HG02870 (cell line): Measurements from ENCODE around the gene IPO9.
"Not testable (repeated sequence)": the region's sequence is repeated elsewhere in the genome, so short reads cannot be mapped to it uniquely, and the experiment has no call there.

Experiments used
- ATAC-seq: cut with Tn5 transposase; IDR thresholded peaks from one replicate; pipeline ENCODE4 v1.9.1; 2021; ENCODE audit warnings: mild to moderate bottlenecking, moderate library complexity; ENCODE audit not compliant: unreplicated experiment

Gene IPO9

DNA sequence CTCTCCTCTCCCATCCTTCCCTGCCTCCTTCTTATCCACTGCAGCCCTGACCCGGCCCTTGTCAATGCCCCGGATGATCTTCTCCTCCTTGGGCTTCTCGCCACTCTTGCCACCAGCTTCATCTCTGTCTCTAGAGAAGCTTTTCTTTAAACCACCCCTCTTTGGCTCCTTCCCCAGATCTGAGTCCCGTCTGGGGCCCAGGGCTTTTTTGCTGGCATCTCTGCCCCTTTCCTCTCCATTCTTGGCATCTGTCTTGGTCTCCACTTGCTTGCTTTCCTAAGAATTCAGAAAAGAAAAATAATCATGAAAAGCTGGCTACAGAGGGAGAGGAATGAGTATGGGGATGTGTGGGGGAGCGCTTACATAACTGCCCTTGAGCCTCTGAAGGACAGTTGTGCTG, 71.5 kb downstream of the IPO9 start:
- no peak for ATAC-seq

DNA sequence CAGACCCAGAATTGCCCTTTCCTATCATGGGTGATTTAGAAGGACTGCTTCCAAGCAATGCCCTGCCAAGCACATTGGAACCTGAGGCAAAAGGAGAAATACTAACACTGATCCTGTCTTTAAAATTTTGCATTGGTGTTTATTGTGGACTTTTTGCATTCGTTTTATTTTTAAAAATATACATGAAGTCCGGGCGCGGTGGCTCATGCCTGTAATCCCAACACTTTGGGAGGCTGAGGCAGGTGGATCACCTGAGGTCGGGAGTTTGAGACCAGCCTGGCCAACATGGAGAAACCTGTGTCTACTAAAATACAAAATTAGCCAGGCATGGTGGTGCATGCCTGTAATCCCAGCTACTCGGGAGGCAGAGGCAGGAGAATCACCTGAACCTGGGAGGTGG, 72.1 kb downstream of the IPO9 start:
- ATAC-seq: not testable (repeated sequence)

DNA sequence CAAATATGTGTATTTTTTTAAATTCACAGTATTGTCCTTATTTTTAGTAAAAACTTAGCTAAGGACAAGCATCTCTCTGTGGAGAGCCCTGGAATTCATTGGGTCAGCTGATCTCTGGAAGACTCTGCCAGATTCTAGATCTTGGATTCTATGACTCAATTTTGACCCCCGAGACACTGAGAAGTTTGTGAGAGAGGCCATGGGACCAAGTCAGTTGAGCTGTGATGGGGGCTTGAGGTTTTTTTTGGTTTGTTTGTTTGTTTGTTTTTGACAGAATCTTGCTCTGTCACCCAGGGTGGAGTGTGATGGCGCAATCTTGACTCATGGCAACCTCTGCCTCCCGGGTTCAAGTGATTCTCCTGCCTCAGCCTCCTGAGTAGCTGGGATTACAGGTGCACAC, 73.2 kb downstream of the IPO9 start:
- ATAC-seq: no peak

DNA sequence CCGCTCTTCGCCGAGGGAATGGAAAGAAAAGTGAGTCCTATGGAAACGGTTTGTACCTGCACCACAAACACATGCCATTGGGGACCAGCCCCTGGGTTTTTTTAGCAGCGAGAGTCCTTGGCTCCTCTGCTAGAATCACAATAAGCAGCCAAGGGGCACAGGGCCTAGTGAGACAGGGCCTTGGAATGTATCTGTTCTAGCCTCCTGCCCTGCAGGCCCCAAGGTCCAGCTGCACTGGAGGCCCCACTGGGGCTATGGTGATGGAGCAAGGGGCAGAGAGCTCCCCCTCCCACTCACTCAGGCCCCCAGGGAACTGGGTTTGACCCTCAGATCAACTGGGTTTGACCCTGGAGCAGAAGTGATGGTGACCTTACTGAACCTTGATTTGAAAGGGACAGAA, 74.2 kb downstream of the IPO9 start:
- no peak for ATAC-seq

DNA sequence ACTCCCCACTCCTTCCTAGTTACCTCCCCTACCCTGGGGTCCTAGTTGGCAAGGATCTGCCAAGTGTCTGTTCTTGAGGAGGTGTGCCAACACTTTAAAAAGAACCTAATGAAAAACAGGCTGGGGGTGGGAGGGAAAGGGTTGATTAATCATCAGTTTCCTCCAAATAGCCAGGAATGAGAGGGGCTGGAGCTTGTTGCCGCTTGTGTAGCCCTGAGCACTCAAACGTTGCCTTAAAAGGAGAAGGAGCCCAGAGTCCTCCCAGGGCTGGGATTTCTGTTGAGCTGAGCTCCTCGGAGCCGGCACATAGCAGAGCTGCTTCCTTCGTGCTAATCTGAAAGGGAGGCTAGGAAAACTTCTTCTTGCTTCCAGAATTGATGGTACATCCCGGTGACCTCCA, 75.6 kb downstream of the IPO9 start:
- no peak for ATAC-seq

DNA sequence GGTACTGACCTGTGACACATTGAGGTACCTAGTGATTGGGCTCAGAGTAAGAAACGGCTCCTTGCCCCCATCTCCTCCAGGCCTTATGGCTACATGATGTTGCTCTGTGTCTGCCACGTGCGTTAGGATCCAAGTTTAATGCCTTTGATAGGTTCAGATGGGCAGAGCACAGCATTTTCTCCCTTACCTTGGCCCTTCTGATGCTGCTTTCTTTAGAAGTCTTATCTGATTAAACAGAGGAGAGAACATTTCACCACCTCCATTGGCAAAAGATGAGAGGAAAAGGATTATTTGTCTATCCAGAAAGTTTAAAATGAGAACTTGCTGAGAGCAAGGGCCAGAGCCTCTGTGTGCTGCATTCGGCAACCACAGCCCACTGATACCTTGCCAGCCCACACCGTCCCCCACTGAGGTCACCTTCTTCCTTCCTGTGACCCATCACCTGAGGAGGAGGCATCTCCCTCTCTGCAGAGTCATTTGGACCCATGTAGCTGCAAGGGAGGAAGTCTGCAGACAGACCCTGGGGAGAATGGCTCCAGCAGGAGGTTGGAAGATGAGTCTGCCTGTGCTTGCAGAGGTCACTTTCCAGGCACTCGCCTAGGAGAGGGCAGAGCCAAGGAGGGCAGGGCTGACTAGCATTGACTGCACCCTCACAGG, 76.4 kb downstream of the IPO9 start:
- no peak for ATAC-seq

DNA sequence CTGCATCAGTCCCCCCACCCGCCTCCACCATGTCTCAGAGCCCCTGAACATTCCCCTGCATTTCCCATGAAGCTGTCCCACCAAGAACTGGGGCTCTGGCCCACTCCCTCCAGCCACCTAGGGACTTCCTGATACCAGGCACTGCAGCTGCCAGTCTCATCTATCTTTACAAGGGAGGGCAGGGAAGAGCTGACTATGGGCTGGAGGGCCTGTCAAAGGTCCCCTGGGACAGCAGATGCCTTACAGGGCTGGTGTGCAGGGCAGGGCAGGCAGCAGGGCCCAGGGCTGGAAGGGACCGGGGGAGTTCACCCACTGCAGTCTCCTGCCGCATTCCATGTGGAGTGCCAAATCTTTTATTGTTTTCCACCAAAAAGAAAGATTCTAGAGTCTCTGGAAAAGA, 77.4 kb downstream of the IPO9 start:
- no peak for ATAC-seq

DNA sequence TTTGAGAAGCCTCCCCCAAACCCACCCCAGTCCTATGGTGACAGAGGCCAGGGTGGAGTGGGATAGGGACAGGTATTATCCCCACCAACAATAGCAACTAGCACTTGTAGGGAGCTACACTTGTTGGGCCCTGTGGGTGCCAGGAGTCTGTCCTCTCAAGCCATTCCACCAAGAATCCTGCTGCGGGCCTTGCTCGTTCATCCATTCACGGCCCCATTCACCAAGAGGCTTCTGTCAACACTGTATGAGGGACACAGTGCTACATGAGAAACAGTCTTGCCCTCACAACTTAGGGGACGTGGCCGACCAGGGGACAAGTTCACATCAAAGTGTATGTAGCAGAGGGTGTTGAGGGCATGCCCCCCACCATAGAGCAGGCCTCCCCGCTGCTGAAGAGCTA, 78.7 kb downstream of the IPO9 start:
- no peak for ATAC-seq

DNA sequence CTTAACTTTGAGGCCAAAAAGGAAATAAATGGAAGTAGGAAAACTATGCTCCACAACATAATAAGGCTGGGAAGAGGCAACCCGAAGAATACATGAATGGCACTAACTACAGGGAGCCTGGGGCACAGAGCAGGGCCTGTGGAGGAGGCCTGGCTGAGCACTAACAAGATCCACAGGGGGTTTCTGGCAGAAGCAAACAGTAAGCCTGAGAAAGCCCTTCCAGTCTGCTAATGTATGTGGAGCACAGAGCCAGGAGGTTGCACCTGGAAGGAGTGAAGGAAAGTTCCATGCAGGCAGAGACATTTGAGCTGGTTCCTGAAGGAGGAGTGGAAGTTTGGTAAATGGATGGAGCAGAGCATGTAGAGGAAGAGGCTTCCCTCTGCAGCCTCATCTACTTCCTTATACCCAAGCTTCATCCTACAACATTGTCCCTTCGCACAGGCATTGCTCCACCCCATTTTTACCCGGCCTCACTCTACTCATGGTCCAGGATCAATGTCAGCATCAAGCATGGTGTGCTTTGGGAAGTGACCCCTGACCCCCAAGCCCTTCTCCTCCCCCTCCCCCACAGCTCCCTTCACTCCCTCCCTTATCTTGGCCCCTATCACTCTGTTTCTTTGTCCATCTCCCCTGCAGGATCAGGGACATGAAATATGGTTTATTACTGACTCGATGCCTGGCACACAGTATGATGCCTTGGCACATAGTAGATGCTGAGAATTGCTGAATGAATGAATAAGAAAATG, 83.0 kb downstream of the IPO9 start:
- no peak for ATAC-seq

DNA sequence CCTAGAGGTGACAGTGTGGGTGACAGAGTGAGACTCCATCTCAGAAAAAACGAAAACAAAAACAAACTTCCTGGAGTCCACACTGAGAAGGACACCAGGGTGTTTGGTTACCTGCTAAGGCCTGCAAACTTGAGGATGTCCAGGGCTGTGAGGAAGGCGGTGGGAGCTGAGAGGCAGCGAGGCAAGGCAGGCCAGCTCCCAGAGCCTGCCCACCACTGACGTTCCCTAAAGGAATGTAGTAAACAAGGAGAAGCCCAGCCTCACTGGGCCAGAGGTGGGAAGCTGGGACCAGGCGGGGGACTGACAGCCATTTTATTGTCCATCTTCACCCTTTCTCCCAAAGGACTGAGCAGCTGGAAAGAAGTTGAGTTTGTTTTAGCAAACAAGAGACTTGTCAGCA, 83.9 kb downstream of the IPO9 start:
- ATAC-seq: no peak

DNA sequence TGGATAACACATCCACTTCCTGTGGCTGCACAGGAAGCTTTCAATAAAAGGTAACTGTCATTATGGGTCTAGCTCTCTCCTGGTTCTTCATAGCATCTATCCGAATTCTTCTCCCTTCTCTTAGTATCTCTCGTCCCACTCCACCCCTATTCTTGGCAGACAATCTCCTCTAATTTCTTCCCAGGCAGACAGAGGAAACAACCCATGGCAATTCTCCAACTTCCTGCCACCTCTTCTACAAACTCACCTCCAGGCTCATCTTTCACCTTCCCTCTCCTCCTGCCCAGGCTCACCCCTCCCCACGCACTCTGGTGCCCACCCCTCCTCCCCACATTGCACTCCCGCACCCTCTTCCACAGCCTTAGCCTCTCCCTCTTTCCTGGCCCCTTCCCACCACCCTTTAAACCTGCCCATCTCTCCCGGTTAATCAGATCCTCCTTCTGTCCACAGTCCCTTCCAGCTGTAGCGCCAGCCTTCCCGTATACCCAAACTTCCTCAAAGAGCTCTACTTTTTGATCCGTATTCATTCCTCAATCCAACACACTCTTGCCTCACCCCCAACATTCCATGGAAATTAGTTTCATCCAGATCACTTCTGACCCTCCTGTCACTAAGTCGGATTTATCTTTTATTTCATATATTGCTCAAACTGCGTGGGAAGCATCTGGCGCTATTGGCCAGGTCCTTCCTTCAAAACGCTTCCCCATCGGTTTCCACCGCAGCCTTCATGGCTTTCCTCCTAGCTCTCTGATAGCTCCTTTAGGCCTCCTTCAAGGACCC, 85.7 kb downstream of the IPO9 start:
- no peak for ATAC-seq

DNA sequence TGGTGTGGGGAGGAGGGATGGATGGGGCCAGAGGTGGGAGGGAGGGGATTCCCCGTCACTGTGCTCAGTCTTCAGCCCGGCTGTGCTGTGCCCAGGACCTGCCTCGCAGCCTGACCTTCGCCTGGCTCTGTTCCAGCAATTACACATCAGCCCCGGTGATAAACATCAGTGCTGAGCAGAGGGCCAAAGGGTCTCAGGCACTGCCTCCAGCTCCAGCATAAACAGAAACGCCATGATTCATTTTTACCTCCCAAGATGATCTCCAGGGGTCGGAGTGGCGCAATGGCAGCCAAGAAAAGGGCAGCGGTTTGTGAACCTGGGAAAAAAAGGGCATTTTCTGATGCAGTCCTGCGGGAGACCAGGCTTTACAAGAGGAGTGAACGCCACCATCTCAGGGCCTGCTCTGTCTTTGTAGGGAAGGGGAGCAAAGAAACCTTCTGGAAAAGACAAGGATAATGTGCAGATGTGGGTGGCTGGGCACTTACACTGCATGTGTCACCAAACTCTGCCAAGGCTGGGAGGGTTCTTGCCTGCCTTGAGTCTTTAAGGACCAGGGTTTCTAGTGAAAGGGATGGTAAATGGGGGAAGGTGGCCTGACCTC, 87.8 kb downstream of the IPO9 start:
- no peak for ATAC-seq

DNA sequence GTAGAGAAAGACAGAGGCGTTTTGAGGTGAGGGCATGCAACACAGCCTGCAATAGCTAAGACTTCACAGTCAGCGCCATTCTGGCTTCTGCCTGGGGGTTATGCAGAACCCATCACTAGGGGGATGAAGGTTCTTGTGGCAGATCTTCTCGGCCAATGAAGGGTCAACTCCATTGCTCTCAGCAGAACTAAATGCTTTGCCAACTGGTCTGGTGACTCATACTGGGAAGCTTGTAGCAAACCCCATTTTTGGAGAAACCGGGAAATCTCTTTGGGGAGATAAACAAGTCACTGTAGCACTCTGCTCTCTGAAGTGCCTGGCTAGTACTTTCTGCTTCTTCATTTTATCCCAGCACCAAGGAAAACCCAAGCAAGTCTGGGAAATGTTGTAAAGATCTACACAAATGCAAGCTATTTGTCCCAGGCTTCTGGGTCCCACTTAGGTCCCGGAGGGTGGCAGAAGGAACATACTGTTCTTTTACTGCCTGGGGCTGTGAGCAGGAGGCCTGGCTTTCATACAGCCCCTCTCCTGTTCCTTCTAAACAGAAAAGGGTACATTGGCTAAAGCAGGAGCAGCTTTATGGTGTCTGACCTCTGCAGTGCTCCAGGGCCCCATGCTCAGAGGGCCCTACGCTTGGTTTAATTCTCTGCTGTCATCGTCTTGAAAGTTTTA, 88.5 kb downstream of the IPO9 start:
- ATAC-seq: no peak

DNA sequence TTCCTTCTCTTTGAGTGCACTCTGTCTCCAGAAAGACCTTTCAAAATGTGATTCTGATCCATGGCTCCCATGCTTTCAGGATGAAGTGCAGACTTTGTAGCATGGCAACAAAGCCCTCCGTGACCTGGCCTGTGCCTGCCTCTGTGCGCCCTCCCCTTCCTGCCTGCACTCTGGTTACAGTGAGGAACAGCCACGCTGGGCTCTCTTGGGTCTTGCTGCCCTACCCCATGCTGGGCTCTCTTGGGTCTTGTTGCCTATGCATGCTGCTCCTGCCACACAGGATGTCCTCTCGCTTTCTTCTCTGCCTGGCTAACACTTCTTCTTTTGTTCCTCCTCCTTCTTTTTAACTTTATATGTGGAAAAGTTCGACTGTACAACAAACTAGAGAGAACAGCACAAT, 89.4 kb downstream of the IPO9 start:
- no peak for ATAC-seq

DNA sequence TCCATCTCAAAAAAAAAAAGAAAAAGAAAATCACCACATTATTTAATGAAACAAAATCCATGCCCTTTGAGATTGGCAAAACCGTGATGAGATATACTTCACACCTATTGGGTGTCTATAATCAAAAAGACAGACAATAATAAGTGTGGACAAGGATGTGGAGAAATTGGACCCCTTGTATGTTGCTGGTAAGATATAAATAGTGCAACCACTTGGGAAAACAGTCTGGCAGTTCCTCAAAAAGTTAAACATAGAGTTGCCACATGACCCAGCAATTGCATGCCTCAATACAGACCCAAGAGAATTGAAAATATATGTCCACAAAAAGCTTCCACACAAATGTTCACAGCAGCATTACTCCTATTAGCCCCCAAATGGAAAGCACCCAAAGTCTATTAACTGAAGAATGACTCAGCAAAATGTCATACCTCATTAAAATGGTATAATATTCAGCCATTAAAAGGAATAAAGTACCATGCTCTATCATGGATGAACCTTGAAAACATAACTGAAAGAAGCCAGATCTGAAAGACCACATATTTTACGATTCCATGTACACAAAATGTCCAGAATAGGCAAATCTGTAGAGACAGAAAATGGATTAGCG, 93.1 kb downstream of the IPO9 start:
- ATAC-seq: no peak

DNA sequence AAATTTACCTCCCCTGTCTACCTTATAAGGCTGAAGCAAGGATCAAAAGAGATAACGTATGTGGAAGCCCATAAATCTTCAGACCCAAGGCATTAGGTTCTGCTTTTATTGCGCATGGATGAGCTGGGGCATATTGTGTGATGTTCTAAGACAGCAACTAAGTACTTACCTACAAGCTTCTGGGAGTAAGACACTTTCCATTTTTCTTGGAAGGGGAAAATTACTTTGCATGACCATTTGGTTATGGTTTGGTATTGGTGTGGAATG, 96.3 kb downstream of the IPO9 start:
- no peak for ATAC-seq

DNA sequence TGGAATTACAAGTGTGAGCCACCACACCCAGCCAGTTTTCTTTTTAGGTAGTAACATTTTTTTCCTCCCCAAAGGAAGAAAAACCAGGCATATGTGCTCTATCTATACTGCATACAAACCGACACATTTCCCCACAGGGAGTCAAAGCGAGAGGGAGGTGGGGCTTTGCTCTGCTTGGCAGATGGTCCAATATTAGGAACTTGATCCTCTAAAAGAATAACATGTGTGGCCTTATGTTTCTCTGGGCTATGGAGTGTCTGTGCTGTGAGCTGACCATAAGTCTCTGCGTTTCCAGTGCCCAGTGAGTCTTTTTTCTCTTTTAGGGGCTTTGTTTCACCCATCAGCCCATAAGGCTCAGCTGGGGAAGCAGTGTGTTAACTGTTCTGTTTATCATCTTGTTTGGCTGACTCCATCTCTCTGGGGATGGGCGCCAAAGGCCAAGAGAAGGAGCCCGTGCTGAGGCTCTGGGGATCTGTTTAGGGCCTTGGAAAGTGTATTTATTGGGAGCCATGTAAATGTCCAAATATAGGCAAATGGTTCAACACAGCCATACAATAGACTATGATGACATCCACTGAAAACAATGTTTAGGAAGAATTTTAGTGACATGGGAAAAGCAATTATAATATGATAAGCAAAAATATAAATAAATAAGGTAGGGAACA, 97.2 kb downstream of the IPO9 start:
- ATAC-seq: no peak

DNA sequence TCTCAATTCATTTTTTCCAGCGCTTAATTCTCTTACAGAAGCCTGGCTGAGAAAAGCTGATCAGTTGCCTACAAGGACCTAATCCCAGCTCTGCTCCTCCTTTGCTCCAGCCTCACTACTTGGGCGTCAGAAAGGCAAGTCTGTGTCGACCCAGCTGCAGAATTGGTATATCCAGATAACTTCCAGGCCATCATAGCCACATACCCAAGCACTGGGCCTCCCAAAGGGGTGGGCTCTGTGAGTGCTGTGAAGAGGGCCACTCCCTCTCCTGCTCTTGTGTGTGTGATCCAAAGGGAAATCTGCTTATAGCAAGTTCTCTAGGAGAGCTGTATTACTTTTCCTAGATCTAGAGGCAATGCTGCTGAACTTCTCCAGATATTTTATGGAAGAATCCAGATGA, 99.3 kb downstream of the IPO9 start:
- ATAC-seq: no peak

DNA sequence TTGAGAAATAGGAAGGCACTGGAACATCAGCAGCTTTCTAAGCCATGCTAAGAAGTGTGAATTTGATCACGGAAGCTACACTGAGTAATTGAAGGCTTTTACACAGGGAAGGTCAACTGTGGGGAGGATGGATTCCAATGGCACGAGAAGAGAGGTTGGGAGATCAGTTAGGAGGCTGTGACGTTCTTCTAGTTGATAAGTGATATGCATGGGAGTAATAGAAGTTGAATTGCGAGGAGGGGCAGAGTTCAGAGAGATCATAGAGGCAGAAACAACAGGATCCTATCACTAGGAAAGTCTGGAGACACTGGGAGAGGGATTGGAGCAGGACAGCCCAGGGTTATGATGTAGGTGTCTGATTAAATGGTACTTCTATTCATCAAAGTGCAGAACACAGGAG, 101.2 kb downstream of the IPO9 start:
- ATAC-seq: no peak

DNA sequence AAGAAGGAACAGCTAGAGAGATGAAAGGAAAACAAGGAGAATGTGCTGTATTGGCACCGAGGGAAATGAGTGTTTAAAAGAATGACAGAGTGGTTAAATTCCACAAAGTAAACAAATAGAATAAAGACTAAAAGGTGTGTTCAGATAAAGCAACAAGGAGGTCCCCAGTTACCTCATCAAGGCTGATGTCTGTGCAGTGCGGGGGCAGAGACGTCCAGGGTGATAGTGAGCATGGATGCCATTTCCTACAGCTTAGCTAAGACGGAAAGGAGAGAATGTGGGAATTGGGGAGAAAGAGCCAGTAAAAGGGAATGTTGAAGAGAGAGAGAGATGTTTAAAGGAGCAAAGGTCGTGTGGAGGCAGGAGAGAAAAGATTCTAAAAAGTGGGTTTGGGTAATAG, 101.8 kb downstream of the IPO9 start:
- ATAC-seq: no peak
